ENCODE measurements around the gene BCAS3.
"Not testable (repeated sequence)": the region's sequence is repeated elsewhere in the genome, so short reads cannot be mapped to it uniquely, and the experiment has no call there.

Gene BCAS3

DNA sequence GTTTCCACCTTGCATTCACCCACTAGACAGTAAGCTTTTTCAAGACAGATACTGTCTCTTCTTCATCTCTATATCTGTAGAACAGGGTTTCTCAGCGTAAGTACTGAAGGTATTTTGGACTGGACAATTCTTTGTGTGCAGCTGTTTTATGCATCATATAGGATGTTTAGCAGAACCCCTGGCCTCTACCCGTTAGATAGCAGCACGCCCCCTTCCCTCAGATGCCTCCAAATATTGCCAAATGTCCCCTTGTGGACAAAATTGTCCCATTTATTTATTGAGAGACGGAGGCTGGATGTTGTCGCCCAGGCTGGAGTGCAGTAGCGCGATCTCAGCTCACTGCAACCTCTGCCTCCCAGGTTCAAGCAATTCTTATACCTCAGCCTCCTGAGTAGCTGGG, 458.6 kb downstream of the BCAS3 start:
- DNase-seq: no peak

DNA sequence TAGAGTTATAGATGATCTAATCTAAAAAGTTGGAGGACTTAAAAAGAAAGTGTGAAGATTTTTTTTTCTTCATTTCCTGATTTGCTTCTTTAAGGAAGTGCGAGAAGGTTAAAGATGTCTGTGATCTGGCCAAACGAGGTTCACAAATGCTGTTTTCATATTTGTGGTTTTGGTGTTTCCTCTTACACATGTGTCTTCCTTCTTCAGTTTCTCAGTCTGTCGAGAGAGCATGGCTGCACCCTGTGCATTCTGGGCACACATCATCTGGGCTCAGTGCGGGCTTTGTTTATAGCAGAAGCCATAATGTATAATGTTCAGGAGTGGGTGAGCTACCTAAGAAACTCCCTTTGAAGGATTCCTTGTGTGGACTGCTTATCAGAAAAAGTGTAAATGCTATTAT, 461.6 kb downstream of the BCAS3 start:
- peak; percentile 50 for DNase-seq

- DNase-seq: no peak
These were observed 462.6 kb downstream of the BCAS3 start for GRCh38 chr17:61140081-61140786.

DNA sequence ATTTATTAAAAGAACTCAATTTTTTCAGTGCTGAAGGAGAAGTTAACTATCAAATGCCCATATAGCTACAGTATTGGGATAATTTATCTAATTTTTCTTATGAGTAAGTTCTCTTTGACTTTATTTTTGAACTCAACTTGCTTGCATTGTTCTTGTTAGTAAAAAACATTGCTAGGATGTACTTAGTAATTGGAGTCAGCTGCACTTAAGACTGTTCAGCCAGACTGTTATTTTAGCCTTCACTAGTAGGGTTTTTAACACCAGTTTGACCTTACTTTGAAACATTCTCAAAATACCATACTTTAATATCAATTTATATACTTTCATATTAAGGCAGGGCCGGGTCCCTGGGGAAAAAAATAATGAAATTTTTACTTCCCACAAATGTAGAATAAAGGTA, 465.4 kb downstream of the BCAS3 start:
- no peak for DNase-seq

DNA sequence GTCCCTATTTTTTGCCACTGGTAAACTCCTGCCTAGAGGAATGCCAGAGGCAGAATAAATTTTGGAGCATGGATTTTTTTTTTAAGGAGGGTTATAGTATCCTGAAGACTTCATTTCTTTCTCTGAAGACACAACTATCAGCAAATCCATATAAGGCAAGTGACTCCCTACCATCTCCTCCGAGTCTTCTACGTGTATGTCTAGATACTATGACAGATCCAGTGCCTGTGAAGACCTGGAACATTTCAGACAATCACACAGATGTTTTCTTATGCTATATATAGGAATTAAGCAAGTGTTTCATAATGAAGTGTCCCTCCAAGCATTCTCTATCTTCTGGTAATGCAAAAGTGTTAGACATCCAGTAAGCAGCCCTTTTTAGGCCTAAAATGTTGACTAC, 466.5 kb downstream of the BCAS3 start:
- DNase-seq: no peak

GRCh38 chr17:61144617-61145564, 467.2 kb downstream of the BCAS3 start:
- no peak for DNase-seq

- not testable (repeated sequence) for DNase-seq
These were observed 469.2 kb downstream of the BCAS3 start for GRCh38 chr17:61146833-61147232.

- DNase-seq: no peak
These were observed 471.6 kb downstream of the BCAS3 start for GRCh38 chr17:61149106-61149825.

- DNase-seq: no peak
These were observed 472.3 kb downstream of the BCAS3 start for GRCh38 chr17:61149862-61150362.

GRCh38 chr17:61150686-61151299, 473.1 kb downstream of the BCAS3 start:
- no peak for DNase-seq

DNA sequence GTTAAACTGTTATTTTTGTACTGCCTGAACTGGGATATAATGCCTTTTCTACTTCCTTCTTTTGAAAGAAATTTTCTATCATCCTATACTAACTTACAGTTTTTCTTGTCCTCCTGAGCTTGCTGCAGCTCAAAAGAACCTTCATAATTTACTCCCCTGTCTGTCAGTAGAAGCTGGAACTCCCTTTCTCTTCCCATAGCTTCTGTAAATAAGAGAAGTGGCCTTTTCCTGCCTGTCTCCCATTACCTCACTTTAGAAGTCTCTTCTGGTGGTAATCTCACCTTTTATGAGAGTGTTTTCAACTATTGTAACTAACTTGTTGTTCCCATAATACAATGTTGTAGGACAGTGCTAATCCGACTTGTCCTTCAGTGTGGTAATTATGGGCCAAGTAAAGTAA, 475.2 kb downstream of the BCAS3 start:
- no peak for DNase-seq

GRCh38 chr17:61155590-61156237, 478.1 kb downstream of the BCAS3 start:
- no peak for DNase-seq

DNA sequence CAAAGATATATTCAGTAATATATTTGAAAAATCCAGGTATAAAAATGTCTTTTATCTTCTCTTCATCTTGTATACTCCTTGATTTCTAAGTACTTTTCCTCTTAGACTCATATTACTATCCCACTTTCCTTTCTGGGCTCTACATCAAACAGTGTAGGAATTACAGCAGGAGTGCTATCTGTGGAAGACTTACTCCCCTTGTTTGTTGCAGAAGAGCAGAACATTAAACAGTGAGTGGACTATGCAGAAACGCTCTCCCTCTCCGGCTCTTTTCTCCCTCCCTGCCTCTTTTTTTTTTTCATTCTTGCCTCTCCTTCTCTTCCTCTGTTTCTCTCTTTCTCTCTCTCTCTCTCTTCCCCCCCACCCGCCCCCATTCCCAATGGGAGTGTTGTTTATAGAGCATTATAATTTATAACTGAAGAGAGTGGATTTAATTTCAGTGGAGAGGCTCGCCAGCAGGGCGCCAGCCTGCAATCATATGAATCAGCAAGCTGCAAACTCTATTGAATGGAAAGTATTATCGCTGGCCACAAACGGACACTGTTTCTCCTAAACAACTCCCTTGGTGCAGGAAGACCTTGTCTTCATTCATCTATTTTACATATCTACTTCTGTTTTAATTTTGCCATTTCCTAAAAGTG, 479.7 kb downstream of the BCAS3 start:
- no peak for DNase-seq

DNA sequence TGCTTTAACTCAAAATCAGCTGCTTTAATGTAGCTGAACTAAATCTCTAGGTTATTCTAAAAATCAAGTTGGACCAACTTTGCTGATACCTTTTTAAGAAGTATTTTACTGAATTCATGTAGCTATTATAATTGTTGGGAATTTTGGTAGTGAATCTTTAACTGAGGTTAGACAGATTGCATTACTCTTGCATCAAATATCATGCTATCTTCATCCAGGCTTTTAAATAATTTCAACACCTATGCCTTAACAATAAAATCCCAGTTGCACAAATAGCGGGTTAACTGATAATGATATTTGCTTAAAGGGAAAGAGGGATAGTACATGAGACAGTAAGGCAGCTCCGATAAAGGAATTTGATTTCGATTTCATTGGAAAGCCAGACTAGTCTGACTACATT, 480.7 kb downstream of the BCAS3 start:
- DNase-seq: no peak

DNA sequence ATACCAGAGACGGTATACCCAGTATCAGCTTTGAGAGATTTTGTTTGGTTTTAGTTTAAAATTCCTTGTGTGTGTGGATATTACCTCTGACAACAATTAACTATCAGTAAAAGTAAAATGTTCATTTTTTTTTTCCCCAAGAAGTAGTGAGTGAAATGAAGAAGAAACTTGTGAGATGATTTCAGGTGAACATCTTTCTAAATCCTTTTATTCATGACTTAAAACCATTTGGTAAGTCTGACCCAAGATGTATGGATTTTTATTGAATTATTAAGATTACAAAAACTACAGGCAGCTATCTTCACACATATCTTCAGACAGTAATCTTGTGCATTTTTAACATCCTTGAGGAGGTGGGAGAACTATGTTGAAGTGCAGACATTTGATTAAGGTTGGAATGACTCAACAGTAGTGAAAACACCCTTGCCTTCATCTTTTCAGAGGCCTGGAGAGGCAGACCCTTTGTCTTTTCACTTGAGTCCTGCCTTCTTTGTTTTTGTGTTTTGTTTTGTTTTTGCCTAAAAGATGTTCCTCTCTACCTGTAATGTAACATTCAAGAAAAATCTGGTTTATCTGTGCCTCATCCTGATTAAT, 481.7 kb downstream of the BCAS3 start:
- no peak for DNase-seq

DNA sequence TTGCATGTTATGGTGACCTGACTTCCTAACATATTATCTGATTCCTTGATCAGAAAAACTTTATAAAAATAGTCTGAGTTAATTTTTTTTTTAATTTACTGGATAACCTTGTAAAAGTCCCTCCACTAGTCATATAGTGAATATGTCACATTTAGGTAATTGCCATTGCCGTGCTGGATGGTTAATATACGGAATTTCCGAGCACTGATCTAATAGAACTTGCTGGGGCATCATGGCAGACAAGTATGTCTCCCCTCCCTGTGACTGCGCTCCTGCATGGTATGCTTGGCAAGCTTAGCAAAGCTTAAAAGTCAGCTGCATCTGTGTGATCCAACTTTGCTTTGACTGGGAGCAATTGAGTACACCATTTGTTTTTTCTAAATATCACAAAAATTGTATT, 482.6 kb downstream of the BCAS3 start:
- DNase-seq: no peak

GRCh38 chr17:61160789-61161445, 483.3 kb downstream of the BCAS3 start:
- no peak for DNase-seq

- DNase-seq: no peak
These were observed 484.0 kb downstream of the BCAS3 start for GRCh38 chr17:61161615-61162134.

- DNase-seq: no peak
These were observed 486.9 kb downstream of the BCAS3 start for GRCh38 chr17:61164517-61164916.

GRCh38 chr17:61167075-61167474, 489.4 kb downstream of the BCAS3 start:
- DNase-seq: no peak

- no peak for DNase-seq
These were observed 490.9 kb downstream of the BCAS3 start for GRCh38 chr17:61168506-61168905.
